Right lobe of liver (tissue), 4 donors: ENCODE measurements around the gene MYO1D.

Experiments
- POLR2A ChIP-seq: fragments of 450-650 bp; IDR thresholded peaks from one replicate; pipeline ENCODE4 v1.6.1; 2017; ENCODE audit warnings: antibody characterized with exemption, mild to moderate bottlenecking
- TF ChIP-seq, protein P1 (sequence below), 4 donors: fragments of 200-600 bp in 3 of 4; fragments of 450-650 bp in 1 of 4; IDR thresholded peaks; one replicate each; pipeline versions ENCODE4 v1.5.1 to v1.8.0; 2016 to 2022; ENCODE audit warnings: antibody characterized with exemption in 4 of 4, mild to moderate bottlenecking in 2 of 4
- donor health status: DM: no; HTN: no; CAD: no.
- donor health status: DM: no; HTN: no; CAD: no.
- donor health status: DM: no; HTN: yes; CAD: no.

DNA sequence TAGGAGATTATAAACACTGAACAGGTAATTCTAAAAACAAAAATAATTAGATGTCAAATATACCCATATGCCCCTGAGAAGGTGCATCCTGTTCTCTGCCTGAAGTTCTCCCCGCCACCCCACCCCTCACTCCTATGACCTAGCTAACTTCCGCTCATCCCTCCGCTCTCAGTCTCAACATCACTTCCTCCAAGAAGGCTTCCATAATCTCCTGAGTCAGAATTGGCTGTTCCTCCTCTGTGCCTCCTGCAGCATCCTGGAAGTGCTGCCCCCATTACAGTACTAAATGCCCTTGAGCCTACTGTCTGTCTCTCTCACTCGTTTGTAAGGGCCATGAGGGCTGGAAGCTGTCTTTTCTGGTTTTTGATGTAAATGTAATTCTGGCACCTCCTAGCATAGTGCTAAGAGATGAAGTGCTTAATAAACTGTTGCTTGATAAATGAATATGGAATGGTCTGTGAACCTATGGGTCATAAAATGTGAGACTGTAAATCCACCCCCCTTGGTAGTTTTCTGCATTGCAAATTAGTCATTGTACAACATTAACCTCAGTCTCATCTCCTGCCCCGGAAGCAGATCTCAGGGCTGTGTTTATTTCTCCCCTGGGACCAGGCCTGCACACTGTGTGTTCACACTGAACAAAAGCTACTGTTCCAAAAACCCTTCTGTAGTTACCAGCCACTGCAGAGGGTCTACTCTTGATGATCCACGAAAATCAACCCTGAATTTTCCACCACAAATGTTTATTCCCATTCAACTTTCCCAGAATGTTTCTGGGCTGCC lies 3.9 kb upstream of the MYO1D start:
- TF ChIP-seq, protein P1, sequence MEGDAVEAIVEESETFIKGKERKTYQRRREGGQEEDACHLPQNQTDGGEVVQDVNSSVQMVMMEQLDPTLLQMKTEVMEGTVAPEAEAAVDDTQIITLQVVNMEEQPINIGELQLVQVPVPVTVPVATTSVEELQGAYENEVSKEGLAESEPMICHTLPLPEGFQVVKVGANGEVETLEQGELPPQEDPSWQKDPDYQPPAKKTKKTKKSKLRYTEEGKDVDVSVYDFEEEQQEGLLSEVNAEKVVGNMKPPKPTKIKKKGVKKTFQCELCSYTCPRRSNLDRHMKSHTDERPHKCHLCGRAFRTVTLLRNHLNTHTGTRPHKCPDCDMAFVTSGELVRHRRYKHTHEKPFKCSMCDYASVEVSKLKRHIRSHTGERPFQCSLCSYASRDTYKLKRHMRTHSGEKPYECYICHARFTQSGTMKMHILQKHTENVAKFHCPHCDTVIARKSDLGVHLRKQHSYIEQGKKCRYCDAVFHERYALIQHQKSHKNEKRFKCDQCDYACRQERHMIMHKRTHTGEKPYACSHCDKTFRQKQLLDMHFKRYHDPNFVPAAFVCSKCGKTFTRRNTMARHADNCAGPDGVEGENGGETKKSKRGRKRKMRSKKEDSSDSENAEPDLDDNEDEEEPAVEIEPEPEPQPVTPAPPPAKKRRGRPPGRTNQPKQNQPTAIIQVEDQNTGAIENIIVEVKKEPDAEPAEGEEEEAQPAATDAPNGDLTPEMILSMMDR (IDR thresholded peaks at IDR 0.05), result no peak
- TF ChIP-seq POLR2A, result no peak
